Smooth muscle cell (in vitro differentiated cells): ENCODE results near the gene ING4. TPM values are rescaled to one million over a fixed set of nuclear protein-coding genes. Genes with fewer than 3 reads are reported as not detected.

ENCODE experiments used
- DNase-seq: peaks from one replicate; lab custom pipeline; 2025; ENCODE audit not compliant: unreplicated experiment; lab: John Stamatoyannopoulos, UW
- H2AFZ ChIP-seq: fragments of 200-600 bp; sonication (generic); 2 replicates; pipeline ENCODE4 v1.6.0; 2016; ENCODE audit warnings: antibody characterized with exemption, low read depth, mild to moderate bottlenecking
- H3F3A ChIP-seq: fragments of 200-600 bp; sonication (generic); 2 replicates; pipeline ENCODE4 v1.6.0; 2017; ENCODE audit warnings: antibody characterized with exemption, low read depth
- H3K27ac ChIP-seq: fragments of 200-600 bp; sonication (generic); 2 replicates; pipeline ENCODE4 v1.5.1; 2016; ENCODE audit warnings: low read depth, mild to moderate bottlenecking
- H3K27me3 ChIP-seq: fragments of 200-600 bp; sonication (generic); 2 replicates; pipeline ENCODE4 v1.6.1; 2016; ENCODE audit warnings: low read depth, mild to moderate bottlenecking
- H3K36me3 ChIP-seq: fragments of 200-600 bp; sonication (generic); 2 replicates; pipeline ENCODE4 v1.5.1; 2016; ENCODE audit warnings: low read depth
- H3K4me1 ChIP-seq: fragments of 200-600 bp; sonication (generic); 2 replicates; pipeline ENCODE4 v1.5.1; 2016; ENCODE audit warnings: low read depth
- H3K4me2 ChIP-seq: fragments of 200-600 bp; sonication (generic); 2 replicates; pipeline ENCODE4 v1.6.0; 2016; ENCODE audit warnings: mild to moderate bottlenecking
- H3K4me3 ChIP-seq: fragments of 200-600 bp; sonication (generic); 2 replicates; pipeline ENCODE4 v1.5.1; 2016; ENCODE audit warnings: mild to moderate bottlenecking
- H3K79me2 ChIP-seq: fragments of 200-600 bp; sonication (generic); 2 replicates; pipeline ENCODE4 v1.6.0; 2016; ENCODE audit warnings: low read depth, mild to moderate bottlenecking
- H3K9ac ChIP-seq: fragments of 200-600 bp; sonication (generic); 2 replicates; pipeline ENCODE4 v1.6.0; 2016; ENCODE audit warnings: low read depth
- H3K9me3 ChIP-seq: fragments of 200-600 bp; sonication (generic); replicated peaks from 2 replicates; pipeline ENCODE4 v1.5.1; 2016; ENCODE audit warnings: low read depth
- H4K20me1 ChIP-seq: fragments of 200-600 bp; sonication (generic); 2 replicates; pipeline ENCODE4 v1.6.0; 2016; ENCODE audit warnings: low read depth
- WGBS: methylation state at CpG from one replicate; pipeline ENCODE4 v1.1.7; 2016; ENCODE audit warnings: low lambda C conversion rate; 5-methylcytosine and 5-hydroxymethylcytosine counted together
- polyA plus RNA-seq: library from polyadenylated mRNA; unstranded; fragments of >200 nt; fragmentation: Nextera tagmentation; extraction: Ambion mirVana; gene quantifications from 2 replicates; pipeline ENCODE4 v1.2.1, GENCODE V29; 2016
- total RNA-seq: library from RNA; depleted of rRNA; stranded (reverse); fragments of >200 nt; gene quantifications from 2 replicates; pipeline ENCODE4 v1.2.3, GENCODE V29; 2014
- TF ChIP-seq, protein P1 (sequence below): fragments of 200-600 bp; sonication (generic); IDR thresholded peaks from 2 replicates; pipeline ENCODE4 v1.5.1; 2017; ENCODE audit warnings: borderline replicate concordance, mild to moderate bottlenecking, antibody characterized with exemption; ENCODE audit not compliant: insufficient read depth, poor library complexity, severe bottlenecking

Gene ING4
- total and polyA plus RNA-seq, 2 experiments from 2014 or later = 24.8 to 27.0 TPM

DNA sequence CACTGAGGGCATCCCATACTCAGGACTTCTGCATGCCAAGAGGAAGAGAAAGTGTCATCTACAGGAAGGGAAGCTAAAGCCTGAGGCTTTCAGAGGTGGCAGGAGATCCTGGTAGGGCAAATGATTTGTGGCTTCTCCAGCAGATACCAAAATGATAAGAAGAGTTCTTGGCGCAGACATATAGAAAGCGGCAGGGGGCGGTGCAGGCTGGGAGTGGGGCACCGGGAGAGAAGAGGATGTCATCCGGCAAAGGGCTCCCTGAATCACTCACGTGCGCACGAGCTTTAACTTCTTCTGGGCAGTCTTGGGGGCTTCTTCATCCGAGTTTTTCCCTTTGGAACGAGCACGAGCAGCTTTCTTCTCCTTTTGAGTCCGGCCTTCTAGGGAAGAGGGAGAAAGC lies 10.5 kb downstream of the ING4 start:
- no peaks in the 10 kb centered on the region for H3K27me3 ChIP-seq
- no peak for DNase-seq
- H3K36me3 ChIP-seq = no peaks in the 10 kb centered on the region
- H4K20me1 ChIP-seq = no peaks in the 10 kb centered on the region
- H3K27ac ChIP-seq = no peak overlapping the region
- no peak overlapping the region for H3K9ac ChIP-seq
- no peak overlapping the region for H2AFZ ChIP-seq
- TF ChIP-seq, protein P1, sequence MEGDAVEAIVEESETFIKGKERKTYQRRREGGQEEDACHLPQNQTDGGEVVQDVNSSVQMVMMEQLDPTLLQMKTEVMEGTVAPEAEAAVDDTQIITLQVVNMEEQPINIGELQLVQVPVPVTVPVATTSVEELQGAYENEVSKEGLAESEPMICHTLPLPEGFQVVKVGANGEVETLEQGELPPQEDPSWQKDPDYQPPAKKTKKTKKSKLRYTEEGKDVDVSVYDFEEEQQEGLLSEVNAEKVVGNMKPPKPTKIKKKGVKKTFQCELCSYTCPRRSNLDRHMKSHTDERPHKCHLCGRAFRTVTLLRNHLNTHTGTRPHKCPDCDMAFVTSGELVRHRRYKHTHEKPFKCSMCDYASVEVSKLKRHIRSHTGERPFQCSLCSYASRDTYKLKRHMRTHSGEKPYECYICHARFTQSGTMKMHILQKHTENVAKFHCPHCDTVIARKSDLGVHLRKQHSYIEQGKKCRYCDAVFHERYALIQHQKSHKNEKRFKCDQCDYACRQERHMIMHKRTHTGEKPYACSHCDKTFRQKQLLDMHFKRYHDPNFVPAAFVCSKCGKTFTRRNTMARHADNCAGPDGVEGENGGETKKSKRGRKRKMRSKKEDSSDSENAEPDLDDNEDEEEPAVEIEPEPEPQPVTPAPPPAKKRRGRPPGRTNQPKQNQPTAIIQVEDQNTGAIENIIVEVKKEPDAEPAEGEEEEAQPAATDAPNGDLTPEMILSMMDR = no peak
- WGBS = 89% methylated on average over 12 of the region's 12 CpGs
- no peak overlapping the region for H3K4me3 ChIP-seq
- no peaks in the 10 kb centered on the region for H3K4me1 ChIP-seq
- H3K9me3 ChIP-seq = no peaks in the 10 kb centered on the region
- H3F3A ChIP-seq = no peaks in the 10 kb centered on the region
- no peaks in the 10 kb centered on the region for H3K79me2 ChIP-seq
- H3K4me2 ChIP-seq = no peak overlapping the region

DNA sequence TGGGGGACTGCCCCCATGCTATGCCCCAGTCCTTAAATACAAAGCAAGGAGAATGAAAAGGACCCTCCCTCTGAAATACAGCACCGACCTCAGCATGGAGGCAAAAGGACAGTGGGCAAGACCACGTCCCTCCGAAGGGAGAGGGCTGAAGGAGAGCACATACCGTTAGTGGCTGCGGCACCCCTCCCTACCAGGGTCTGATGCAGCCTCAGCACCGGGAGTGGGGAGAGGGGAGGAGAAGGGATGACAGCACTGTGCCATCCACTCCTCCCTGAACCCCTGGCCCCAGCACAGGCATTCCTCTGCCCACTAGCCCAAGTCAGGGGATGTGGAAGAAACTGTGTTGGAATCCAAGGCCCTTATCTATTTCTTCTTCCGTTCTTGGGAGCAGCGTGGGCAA lies 12.1 kb downstream of the ING4 start:
- Histone ChIP-seq H3K36me3 (no peaks in the 10 kb centered on the region), H2AFZ (no peak overlapping the region), H3K4me3 (no peak overlapping the region), H3K79me2 (no peaks in the 10 kb centered on the region), H4K20me1 (no peaks in the 10 kb centered on the region), H3K4me2 (no peak overlapping the region), H3K27ac (no peak overlapping the region), H3K4me1 (no peaks in the 10 kb centered on the region), H3K9ac (no peak overlapping the region), H3F3A (no peaks in the 10 kb centered on the region), H3K9me3 (no peaks in the 10 kb centered on the region), H3K27me3 (no peaks in the 10 kb centered on the region)
- TF ChIP-seq, protein P1 = no peak
- DNase-seq = no peak
- 98% methylated on average over 8 of the region's 8 CpGs for WGBS

DNA sequence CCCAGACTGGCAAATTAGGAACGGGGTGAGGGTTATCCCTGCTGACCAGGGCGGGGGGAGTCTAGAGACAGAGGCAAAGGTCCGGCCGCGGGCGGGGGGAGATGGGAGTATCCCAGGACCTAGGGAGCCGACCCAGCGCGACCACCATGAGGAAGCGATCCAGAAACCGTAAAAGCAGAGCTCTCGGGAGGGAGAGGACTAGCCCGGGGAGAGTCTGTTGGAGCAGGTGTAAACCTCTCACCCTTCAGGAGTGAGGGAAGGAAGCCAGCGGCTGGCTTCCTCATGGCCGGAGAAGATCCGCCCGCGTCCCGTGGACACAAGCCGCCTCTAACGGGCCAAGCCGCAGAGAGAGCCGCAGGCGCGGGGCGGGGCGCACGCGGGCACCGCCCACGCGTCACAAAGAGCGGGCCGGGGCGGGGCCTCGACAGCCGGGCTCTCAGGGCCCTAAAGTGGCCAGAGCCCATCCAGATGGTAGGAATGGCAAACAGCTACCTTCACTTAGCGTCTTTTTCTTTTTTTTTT lies 15.8 kb downstream of the ING4 start, which contains the start of gene ACRBP:
TSS of gene ACRBP (minus strand) at position 350 of the 522 bp plus-strand sequence. CDS start at position 284, 66 bp downstream.
- Histone ChIP-seq H3K27ac (no peak within 1 kb of the TSS), H3K4me2 (peak within 1 kb of the TSS; percentile 74), H3F3A (no peaks in the 10 kb centered on the region), H3K79me2 (no peaks in the 10 kb centered on the region), H3K36me3 (no peaks in the 10 kb centered on the region), H3K4me3 (peak within 1 kb of the TSS; percentile 37), H3K9me3 (no peaks in the 10 kb centered on the region), H4K20me1 (no peaks in the 10 kb centered on the region), H3K9ac (no peak within 1 kb of the TSS), H3K4me1 (no peaks in the 10 kb centered on the region), H3K27me3 (no peaks in the 10 kb centered on the region), H2AFZ (no peak within 1 kb of the TSS)
- TF ChIP-seq, protein P1 = no peak
- 13% methylated on average over 33 of the region's 38 CpGs for WGBS
- DNase-seq = no peak
